Esophagus muscularis mucosa (tissue), 4 donors: ENCODE measurements around the gene TRIM62. TPM values are rescaled to one million over a fixed set of nuclear protein-coding genes. Genes with fewer than 3 reads are reported as not detected.

ENCODE experiments used
- DNase-seq: peaks from one replicate; pipeline ENCODE4 v3.0.0-alpha.2; 2017; ENCODE audit errors: extremely low spot score
- H3K27ac ChIP-seq, 4 donors: fragments of 200-600 bp; sonication (generic); replicated peaks in 1 of 4; 1 replicate in 3 of 4; 2 replicates in 1 of 4; pipeline ENCODE4 v1.5.1; 2016 to 2019; ENCODE audit warnings: mild to moderate bottlenecking in 1 of 4
- H3K27me3 ChIP-seq, 4 donors: fragments of 200-600 bp; sonication (generic); one replicate each; pipeline versions ENCODE4 v1.5.1 to v1.6.0; 2016 to 2019
- H3K36me3 ChIP-seq, 4 donors: fragments of 200-600 bp; sonication (generic); one replicate each; pipeline ENCODE4 v1.5.1; 2016 to 2019
- H3K4me1 ChIP-seq, 4 donors: fragments of 200-600 bp; sonication (generic); one replicate each; pipeline ENCODE4 v1.5.1; 2016 to 2019
- H3K4me3 ChIP-seq, 4 donors: fragments of 200-600 bp; sonication (generic); 1 replicate in 2 of 4; 2 replicates in 2 of 4; pipeline ENCODE4 v1.5.1; 2016 to 2019; ENCODE audit warnings: mild to moderate bottlenecking in 4 of 4, moderate library complexity in 1 of 4
- H3K9me3 ChIP-seq, 4 donors: fragments of 200-600 bp; sonication (generic); 1 replicate in 3 of 4; 2 replicates in 1 of 4; pipeline ENCODE4 v1.5.1; 2016 to 2019
- CTCF ChIP-seq, 3 experiments: fragments of 200-600 bp in 2 of 3; fragments of 450-650 bp in 1 of 3; sonication (generic) in 2 of 3; IDR thresholded peaks; one replicate each; pipeline ENCODE4 v1.5.1; 2017 to 2019; ENCODE audit warnings: antibody characterized with exemption in 3 of 3, mild to moderate bottlenecking in 2 of 3, moderate library complexity in 1 of 3
- EP300 ChIP-seq: sonication (generic); formaldehyde crosslinking; IDR thresholded peaks from one replicate; pipeline ENCODE4 v1.6.1; 2017; ENCODE audit warnings: antibody characterized with exemption
- POLR2A ChIP-seq: fragments of 450-650 bp; IDR thresholded peaks from one replicate; pipeline ENCODE4 v1.6.1; 2017; ENCODE audit warnings: antibody characterized with exemption, moderate library complexity, mild to moderate bottlenecking, low read depth
- POLR2AphosphoS5 ChIP-seq, 2 donors: sonication (generic); formaldehyde crosslinking; IDR thresholded peaks; one replicate each; pipeline ENCODE4 v1.6.1; 2017; ENCODE audit warnings: antibody characterized with exemption in 2 of 2
- WGBS: methylation state at CpG from one replicate; pipeline ENCODE4 v1.1.5; 2018; 5-methylcytosine and 5-hydroxymethylcytosine counted together
- intact Hi-C: fragments of 100-400 bp; cut with DNase I; formaldehyde crosslinking; loops from one replicate; pipeline ENCODE4 v1.15.1; 2023
- total RNA-seq, 4 donors: library from RNA; depleted of rRNA; stranded (reverse); fragments of >200 nt; gene quantifications; one replicate each; pipeline versions ENCODE4 v1.1.0 to v1.2.1, GENCODE V29; 2016

Gene TRIM62
- total RNA-seq, 4 donors from 2014 or later = 5.0 to 9.3 (median 7.8) TPM

GRCh38 chr1:33188572-33189275 lies 6.9 kb upstream of the TRIM62 start:
- DNase-seq = peak; percentile 68
- TF ChIP-seq CTCF (IDR thresholded peaks at IDR 0.05) (no peak), EP300 (no peak), POLR2A (no peak), POLR2AphosphoS5 (IDR thresholded peaks at IDR 0.05) (no peak)
- Histone ChIP-seq H3K27me3 (peaks cover 0 to 19% (median 0%) of the 10 kb centered on the region in 4 donors), H3K9me3 (no peaks in the 10 kb centered on the region), H3K36me3 (no peaks in the 10 kb centered on the region), H3K4me3 (no peak overlapping the region), H3K4me1 (no peaks in the 10 kb centered on the region), H3K27ac (no peak overlapping the region)
- WGBS = 88% methylated on average over 6 of the region's 6 CpGs
- intact Hi-C loops = no loop called here

- intact Hi-C loops = no loop called here
- TF ChIP-seq CTCF (IDR thresholded peaks at IDR 0.05) (no peak), POLR2A (no peak), EP300 (no peak), POLR2AphosphoS5 (IDR thresholded peaks at IDR 0.05) (no peak)
- Histone ChIP-seq H3K4me3 (no peak overlapping the region), H3K27ac (no peak overlapping the region), H3K9me3 (no peaks in the 10 kb centered on the region), H3K27me3 (peaks cover 0 to 8% (median 0%) of the 10 kb centered on the region in 4 donors), H3K4me1 (peaks cover 5 to 11% (median 9%) of the 10 kb centered on the region in 4 donors), H3K36me3 (no peaks in the 10 kb centered on the region)
- no peak for DNase-seq
- WGBS = 100% methylated on average over 1 of the region's 1 CpG
These were observed 5.1 kb upstream of the TRIM62 start for GRCh38 chr1:33186936-33187335.

GRCh38 chr1:33185541-33185940 lies 3.7 kb upstream of the TRIM62 start:
- DNase-seq = no peak
- Histone ChIP-seq H3K27ac (no peak overlapping the region), H3K9me3 (no peaks in the 10 kb centered on the region), H3K4me3 (no peak overlapping the region), H3K36me3 (no peaks in the 10 kb centered on the region), H3K27me3 (no peaks in the 10 kb centered on the region), H3K4me1 (peaks cover 5 to 22% (median 18%) of the 10 kb centered on the region in 4 donors)
- TF ChIP-seq POLR2A (no peak), CTCF (IDR thresholded peaks at IDR 0.05) (no peak), POLR2AphosphoS5 (IDR thresholded peaks at IDR 0.05) (no peak), EP300 (no peak)
- intact Hi-C loops = no loop called here

GRCh38 chr1:33183306-33183705 lies 1.5 kb upstream of the TRIM62 start:
- WGBS = 93% methylated on average over 2 of the region's 2 CpGs
- H3K4me3 ChIP-seq = no peak overlapping the region
- TF ChIP-seq EP300 = no peak
- no peak for TF ChIP-seq CTCF (IDR thresholded peaks at IDR 0.05)
- no peak for TF ChIP-seq POLR2AphosphoS5 (IDR thresholded peaks at IDR 0.05)
- TF ChIP-seq POLR2A = no peak
- no peaks in the 10 kb centered on the region for H3K27me3 ChIP-seq
- DNase-seq = peak; percentile 31
- H3K4me1 ChIP-seq = peaks cover 11 to 28% (median 26%) of the 10 kb centered on the region in 4 donors
- no peak overlapping the region for H3K27ac ChIP-seq
- no peaks in the 10 kb centered on the region for H3K9me3 ChIP-seq
- intact Hi-C loops = loop anchor here (5.0 kb wide), 1 partner anchor 56 kb away; no protein-coding TSS in a partner anchor
- peaks cover 0 to 4% (median 0%) of the 10 kb centered on the region in 4 donors for H3K36me3 ChIP-seq
